BE2C (cell line): Measurements from ENCODE around the gene TTC12. TPM values are rescaled to one million over a fixed set of nuclear protein-coding genes. Genes with fewer than 3 reads are reported as not detected.

Experiments used
- DNase-seq: peaks from one replicate; pipeline ENCODE4 v3.0.0-alpha.2; 2020
- H3K27me3 ChIP-seq: fragments of 250-450 bp; sonication (Bioruptor Pico); 2 replicates; pipeline ENCODE4 v1.5.1; 2020; ENCODE audit warnings: mild to moderate bottlenecking
- H3K36me3 ChIP-seq: fragments of 250-450 bp; sonication (Bioruptor Pico); 2 replicates; pipeline ENCODE4 v1.5.1; 2020; ENCODE audit warnings: mild to moderate bottlenecking
- H3K4me1 ChIP-seq: fragments of 250-450 bp; sonication (Bioruptor Pico); 2 replicates; pipeline ENCODE4 v1.5.1; 2020
- H3K4me3 ChIP-seq: 2 replicates; pipeline ENCODE4 v1.5.1; 2011; ENCODE audit warnings: low read depth, low read length
- H3K9me3 ChIP-seq: fragments of 250-450 bp; sonication (Bioruptor Pico); 2 replicates; pipeline ENCODE4 v1.5.1; 2020
- polyA plus RNA-seq: library from polyadenylated mRNA; unstranded; fragments of >200 nt; gene quantifications from one replicate; pipeline ENCODE4 v1.2.1, GENCODE V29; 2012; ENCODE audit warnings: low read depth, missing spikeins; ENCODE audit not compliant: insufficient read length, insufficient read depth
- TF ChIP-seq, protein P1 (sequence below): IDR thresholded peaks from 2 replicates; pipeline ENCODE4 v1.5.1; 2012; ENCODE audit warnings: mild to moderate bottlenecking, low read depth, low read length

The TTC12 gene, protein sequence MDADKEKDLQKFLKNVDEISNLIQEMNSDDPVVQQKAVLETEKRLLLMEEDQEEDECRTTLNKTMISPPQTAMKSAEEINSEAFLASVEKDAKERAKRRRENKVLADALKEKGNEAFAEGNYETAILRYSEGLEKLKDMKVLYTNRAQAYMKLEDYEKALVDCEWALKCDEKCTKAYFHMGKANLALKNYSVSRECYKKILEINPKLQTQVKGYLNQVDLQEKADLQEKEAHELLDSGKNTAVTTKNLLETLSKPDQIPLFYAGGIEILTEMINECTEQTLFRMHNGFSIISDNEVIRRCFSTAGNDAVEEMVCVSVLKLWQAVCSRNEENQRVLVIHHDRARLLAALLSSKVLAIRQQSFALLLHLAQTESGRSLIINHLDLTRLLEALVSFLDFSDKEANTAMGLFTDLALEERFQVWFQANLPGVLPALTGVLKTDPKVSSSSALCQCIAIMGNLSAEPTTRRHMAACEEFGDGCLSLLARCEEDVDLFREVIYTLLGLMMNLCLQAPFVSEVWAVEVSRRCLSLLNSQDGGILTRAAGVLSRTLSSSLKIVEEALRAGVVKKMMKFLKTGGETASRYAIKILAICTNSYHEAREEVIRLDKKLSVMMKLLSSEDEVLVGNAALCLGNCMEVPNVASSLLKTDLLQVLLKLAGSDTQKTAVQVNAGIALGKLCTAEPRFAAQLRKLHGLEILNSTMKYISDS
- 11.8 TPM for polyA plus RNA-seq

DNA sequence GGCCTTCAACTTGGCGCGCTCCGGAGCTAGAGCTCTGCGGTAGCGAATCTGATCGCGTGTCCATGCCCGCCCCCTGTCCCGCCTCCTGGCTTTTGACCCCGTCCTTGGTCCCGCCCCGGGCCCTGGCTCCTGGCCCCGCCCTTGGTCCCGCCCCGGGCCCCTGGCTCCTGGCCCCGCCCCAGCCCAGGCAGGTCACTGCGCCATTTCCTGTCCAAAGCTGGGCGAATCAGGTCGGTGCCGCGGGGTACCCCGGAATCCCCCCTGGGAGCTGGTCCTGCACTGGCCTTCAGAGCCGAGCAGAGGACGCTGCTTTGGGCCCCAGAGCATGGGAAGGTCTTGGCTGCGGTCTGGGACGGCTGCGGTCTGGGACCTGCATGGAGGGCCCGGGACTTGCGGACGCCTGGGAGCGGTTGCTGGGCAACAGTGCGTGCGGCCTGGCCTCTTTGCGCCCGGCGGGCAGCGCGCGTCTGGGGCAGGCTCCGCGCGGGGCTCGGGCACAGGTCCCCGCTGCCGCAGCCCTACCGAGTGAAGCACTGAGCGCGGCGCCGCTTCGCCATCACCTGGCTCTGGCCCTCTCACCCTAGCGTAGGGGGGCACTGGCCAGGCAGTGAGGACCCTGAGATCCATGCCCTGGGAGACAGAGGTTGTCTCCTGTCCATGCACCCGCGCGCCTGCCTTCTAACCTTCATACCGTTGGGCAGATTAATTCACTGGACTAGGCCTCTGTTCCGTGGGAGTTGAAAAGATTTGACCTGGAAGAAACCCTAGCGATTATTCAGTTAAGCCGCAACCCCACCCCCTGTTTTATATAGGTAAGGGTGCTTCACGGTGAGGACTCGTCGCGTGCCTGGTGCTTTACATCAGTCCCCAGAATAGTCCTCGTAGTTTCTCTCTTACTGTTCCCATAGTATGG, at the start of gene TTC12:
Gene TTC12 (plus strand): TSS at position 195 of the 913 bp plus-strand sequence. CDS start 1,675 bp downstream, outside the sequence.
- H3K27me3 ChIP-seq, result no peaks in the 10 kb centered on the region

DNA sequence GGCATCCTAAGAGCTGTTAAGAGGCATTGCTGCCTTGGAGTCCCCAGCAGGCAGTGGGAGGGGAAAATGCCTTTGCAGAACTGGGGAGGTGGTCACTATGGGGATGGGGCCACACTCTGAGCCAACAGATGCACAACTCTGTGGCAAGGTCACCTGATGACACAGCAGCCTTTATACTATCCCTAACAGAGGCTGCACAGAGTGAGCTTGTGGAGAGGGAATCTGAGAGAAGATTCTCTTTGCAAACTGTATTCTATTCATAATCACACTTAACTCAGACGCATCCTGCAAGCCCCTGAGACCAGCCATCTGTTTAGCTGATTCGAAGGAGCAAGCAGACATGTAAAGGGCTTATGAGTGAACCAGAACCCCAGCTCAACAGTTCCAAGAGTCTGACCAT, 49.0 kb upstream of the TTC12 start:
- H3K27me3 ChIP-seq, result no peaks in the 10 kb centered on the region
- H3K4me3 ChIP-seq, result no peak overlapping the region
- H3K9me3 ChIP-seq, result no peaks in the 10 kb centered on the region
- peaks cover 73% of the 10 kb centered on the region for H3K36me3 ChIP-seq
- no peaks in the 10 kb centered on the region for H3K4me1 ChIP-seq
- no peak for DNase-seq
- TF ChIP-seq, protein P1, sequence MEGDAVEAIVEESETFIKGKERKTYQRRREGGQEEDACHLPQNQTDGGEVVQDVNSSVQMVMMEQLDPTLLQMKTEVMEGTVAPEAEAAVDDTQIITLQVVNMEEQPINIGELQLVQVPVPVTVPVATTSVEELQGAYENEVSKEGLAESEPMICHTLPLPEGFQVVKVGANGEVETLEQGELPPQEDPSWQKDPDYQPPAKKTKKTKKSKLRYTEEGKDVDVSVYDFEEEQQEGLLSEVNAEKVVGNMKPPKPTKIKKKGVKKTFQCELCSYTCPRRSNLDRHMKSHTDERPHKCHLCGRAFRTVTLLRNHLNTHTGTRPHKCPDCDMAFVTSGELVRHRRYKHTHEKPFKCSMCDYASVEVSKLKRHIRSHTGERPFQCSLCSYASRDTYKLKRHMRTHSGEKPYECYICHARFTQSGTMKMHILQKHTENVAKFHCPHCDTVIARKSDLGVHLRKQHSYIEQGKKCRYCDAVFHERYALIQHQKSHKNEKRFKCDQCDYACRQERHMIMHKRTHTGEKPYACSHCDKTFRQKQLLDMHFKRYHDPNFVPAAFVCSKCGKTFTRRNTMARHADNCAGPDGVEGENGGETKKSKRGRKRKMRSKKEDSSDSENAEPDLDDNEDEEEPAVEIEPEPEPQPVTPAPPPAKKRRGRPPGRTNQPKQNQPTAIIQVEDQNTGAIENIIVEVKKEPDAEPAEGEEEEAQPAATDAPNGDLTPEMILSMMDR, result no peak

More for the DNA sequence above, at the start of gene TTC12:
- Histone ChIP-seq H3K36me3 (no peaks in the 10 kb centered on the region), H3K4me1 (0 out of 2 replicates have a peak, but pooled peaks cover 2% of the 10 kb centered on the region), H3K9me3 (no peaks in the 10 kb centered on the region), H3K4me3 (peak within 1 kb of the TSS; percentile 85)
- TF ChIP-seq, protein P1, result no peak
- DNase-seq, result peak; percentile 97

DNA sequence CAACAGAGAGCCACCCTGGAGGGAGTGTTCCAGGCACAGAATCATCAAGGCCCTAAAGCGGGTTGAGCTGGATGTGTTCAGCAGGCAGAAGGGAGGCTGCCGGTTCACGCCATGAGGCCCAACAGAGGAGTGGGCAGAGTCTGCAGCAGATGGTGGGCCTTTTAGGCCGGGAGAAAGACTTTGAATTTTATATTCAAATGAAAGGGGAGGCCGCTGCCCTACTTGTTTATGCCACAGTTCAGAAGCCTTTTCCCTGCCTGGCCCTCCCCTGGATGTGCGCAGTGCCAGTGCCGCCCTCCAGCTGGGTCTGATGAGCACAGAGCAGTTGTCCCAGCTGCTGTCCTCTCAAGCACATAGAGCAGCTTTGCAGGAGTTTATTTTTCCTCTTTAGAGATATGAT, 46.9 kb upstream of the TTC12 start:
- Histone ChIP-seq H3K36me3 (peaks cover 65% of the 10 kb centered on the region), H3K9me3 (no peaks in the 10 kb centered on the region), H3K27me3 (no peaks in the 10 kb centered on the region), H3K4me1 (no peaks in the 10 kb centered on the region), H3K4me3 (no peak overlapping the region)
- DNase-seq, result no peak
- TF ChIP-seq, protein P1, result no peak

DNA sequence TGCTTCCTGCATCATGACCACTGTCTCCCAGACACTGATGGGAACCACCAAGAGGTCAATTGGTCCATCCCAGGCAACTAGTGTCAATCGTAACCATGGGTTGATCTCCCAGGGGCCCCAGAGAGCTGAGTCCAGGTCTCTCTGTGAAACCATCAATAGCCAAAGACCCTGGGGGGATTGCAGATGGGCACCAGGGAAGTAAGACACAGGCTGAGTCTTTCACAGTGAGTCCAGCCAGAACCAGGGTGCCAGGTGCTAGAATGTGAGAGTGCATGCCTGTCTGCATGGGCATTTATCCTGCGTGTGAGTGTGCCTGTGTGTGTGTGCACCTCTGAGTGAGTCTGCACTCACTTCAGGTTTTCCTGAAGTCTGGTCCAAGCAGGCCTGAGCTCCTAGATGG, 45.3 kb upstream of the TTC12 start:
- H3K4me3 ChIP-seq, result no peak overlapping the region
- H3K27me3 ChIP-seq, result no peaks in the 10 kb centered on the region
- DNase-seq, result no peak
- H3K36me3 ChIP-seq, result peaks cover 59% of the 10 kb centered on the region
- TF ChIP-seq, protein P1, result no peak
- H3K4me1 ChIP-seq, result peaks cover 9% of the 10 kb centered on the region
- H3K9me3 ChIP-seq, result no peaks in the 10 kb centered on the region

DNA sequence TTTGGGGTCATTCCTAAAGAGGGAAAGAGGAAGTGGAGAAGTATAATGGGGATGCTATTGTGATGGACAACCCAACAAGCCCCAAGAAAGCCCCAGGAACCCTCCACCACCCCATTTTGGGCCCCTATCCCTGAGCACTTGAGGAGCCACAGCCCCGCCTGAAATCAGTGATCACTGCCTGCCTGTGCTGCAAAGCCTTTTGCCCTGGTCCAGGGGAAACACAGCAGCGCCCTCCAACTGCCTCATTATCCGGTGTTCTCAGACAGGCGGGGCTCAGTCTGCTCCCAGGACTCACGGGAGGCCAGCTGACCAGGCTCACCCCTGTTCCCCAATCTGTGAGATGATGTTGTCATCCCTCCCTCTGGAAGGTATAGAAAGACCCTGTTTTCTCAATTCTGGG, 44.7 kb upstream of the TTC12 start:
- Histone ChIP-seq H3K27me3 (no peaks in the 10 kb centered on the region), H3K36me3 (peaks cover 55% of the 10 kb centered on the region), H3K4me1 (peaks cover 15% of the 10 kb centered on the region), H3K9me3 (no peaks in the 10 kb centered on the region), H3K4me3 (no peak overlapping the region)
- TF ChIP-seq, protein P1, result no peak
- no peak for DNase-seq
